K562 (cell line): ENCODE data around the gene SPEF1. TPM values are rescaled to one million over a fixed set of nuclear protein-coding genes. Genes with fewer than 3 reads are reported as not detected.

Source experiments
- ATAC-seq: fragments of 200-7000 bp; cut with Tn5 transposase; 3 replicates; pipeline ENCODE4 v1.9.1; 2020; ENCODE audit warnings: moderate library complexity
- BruUV-seq: library from RNA; stranded (reverse); fragments of 400-500 nt; replicated peaks from 2 replicates; lab custom pipeline; 2021; lab: Mats Ljungman, UMichigan
- CTCF ChIA-PET: fragments of 300-600 bp; formaldehyde crosslinking; extraction: SDS; loops from one replicate; lab custom pipeline; 2021; ENCODE audit warnings: low intra/inter-chr PET ratio; lab: Yijun Ruan, JAX
- POLR2A ChIA-PET: fragments of 300-600, 350-650 bp; sonication (Branson Sonifier 250); formaldehyde crosslinking; extraction: SDS; loops from one replicate; lab custom pipeline; 2021; ENCODE audit warnings: antibody characterized with exemption, inconsistent platforms; lab: Yijun Ruan, JAX
- DNase-seq, 4 experiments: peaks; one replicate each; pipeline versions ENCODE4 v3.0.0 to v3.0.0-alpha.2; 2011 to 2018; ENCODE audit warnings: low spot score in 3 of 4, mixed read lengths in 3 of 4; ENCODE audit errors: extremely low read depth in 1 of 4
- FAIRE-seq: peaks from 2 replicates; lab custom pipeline; 2011; peaks lifted over from hg19 to GRCh38; lab: Jason Lieb, UNC
- H2AFZ ChIP-seq: 2 replicates; pipeline ENCODE4 v1.6.0; 2011; ENCODE audit warnings: low read depth, low read length, control low read depth, inconsistent platforms
- H3K27ac ChIP-seq: fragments of 200-600 bp; 3 replicates; pipeline ENCODE4 v1.8.0; 2011; ENCODE audit warnings: low read depth, mild to moderate bottlenecking, control low read depth, inconsistent platforms, low read length, moderate library complexity, mixed read lengths; ENCODE audit errors: extremely low read depth
- H3K27me3 ChIP-seq, 2 experiments: fragments of 300-600 bp in 1 of 2; 2 replicates in 1 of 2; 3 replicates in 1 of 2; pipeline versions ENCODE4 v1.6.0 to v1.8.0; 2011; ENCODE audit warnings: inconsistent platforms in 2 of 2, low read length in 2 of 2, mild to moderate bottlenecking in 1 of 2, mixed read lengths in 1 of 2, moderate library complexity in 1 of 2; ENCODE audit not compliant: control insufficient read depth in 2 of 2, insufficient read depth in 2 of 2
- H3K36me3 ChIP-seq: fragments of 300-600 bp; 3 replicates; pipeline ENCODE4 v1.8.0; 2011; ENCODE audit warnings: mild to moderate bottlenecking, low read length, inconsistent platforms; ENCODE audit not compliant: control insufficient read depth, insufficient read depth
- H3K4me1 ChIP-seq, 2 experiments: fragments of 200-600 bp in 1 of 2; replicated peaks in 1 of 2; 2 replicates in 1 of 2; 3 replicates in 1 of 2; pipeline versions ENCODE4 v1.5.1 to v1.8.0; 2011; ENCODE audit warnings: inconsistent platforms in 2 of 2, low read length in 2 of 2, mild to moderate bottlenecking in 1 of 2, mixed read lengths in 1 of 2, moderate library complexity in 1 of 2; ENCODE audit not compliant: control insufficient read depth in 2 of 2, insufficient read depth in 2 of 2
- H3K4me2 ChIP-seq: 2 replicates; pipeline ENCODE4 v1.6.1; 2011; ENCODE audit warnings: low read length, control low read depth, inconsistent platforms, mixed read lengths; ENCODE audit not compliant: insufficient read depth
- H3K4me3 ChIP-seq: fragments of 200-600 bp; sonication (generic), shearing (Covaris generic); 2 replicates; pipeline ENCODE4 v1.5.1; 2016; ENCODE audit warnings: control low read depth, inconsistent platforms
- H3K79me2 ChIP-seq: fragments of 200-600 bp; 3 replicates; pipeline ENCODE4 v1.8.0; 2011; ENCODE audit warnings: low read length, inconsistent platforms; ENCODE audit not compliant: control insufficient read depth, insufficient read depth
- H3K9ac ChIP-seq, 2 experiments: 2 replicates each; pipeline versions ENCODE4 v1.6.0 to v1.6.1; 2011; ENCODE audit warnings: low read depth in 2 of 2, low read length in 2 of 2, control low read depth in 1 of 2, inconsistent platforms in 1 of 2, mild to moderate bottlenecking in 1 of 2, mixed read lengths in 1 of 2; ENCODE audit not compliant: insufficient read depth in 1 of 2
- H3K9me1 ChIP-seq: one replicate; pipeline ENCODE4 v1.6.0; 2011; ENCODE audit warnings: inconsistent platforms, mild to moderate bottlenecking, low read length, moderate library complexity; ENCODE audit not compliant: control insufficient read depth, insufficient read depth
- H3K9me3 ChIP-seq: replicated peaks from 2 replicates; pipeline ENCODE4 v1.5.1; 2011; ENCODE audit warnings: low read depth, low read length, inconsistent platforms; ENCODE audit not compliant: control insufficient read depth, insufficient read depth
- H4K20me1 ChIP-seq: replicated peaks from 2 replicates; pipeline ENCODE4 v1.6.1; 2011; ENCODE audit warnings: low read length, inconsistent platforms, mixed read lengths; ENCODE audit not compliant: control insufficient read depth, insufficient read depth
- BRCA1 ChIP-seq, 2 experiments: fragments of 450-650 bp in 1 of 2; sonication (generic) in 1 of 2; formaldehyde crosslinking in 1 of 2; IDR thresholded peaks; 2 replicates each; pipeline versions ENCODE4 v1.5.0 to v1.6.1; 2017 to 2020; ENCODE audit warnings: mild to moderate bottlenecking in 1 of 2, missing genetic modification reagents in 1 of 2
- CBX8 ChIP-seq: fragments of 200-600 bp; sonication (generic); IDR thresholded peaks from 2 replicates; pipeline ENCODE4 v1.6.1; 2012; ENCODE audit warnings: borderline replicate concordance, mixed run types, low read depth, mild to moderate bottlenecking, moderate library complexity, mixed read lengths, low read length, control low read depth, inconsistent platforms; ENCODE audit not compliant: poor library complexity, severe bottlenecking; ENCODE audit errors: extremely low read depth
- DEAF1 ChIP-seq: fragments of 450-650 bp; formaldehyde crosslinking; IDR thresholded peaks from 2 replicates; pipeline ENCODE4 v1.4.0; 2020; ENCODE audit warnings: mild to moderate bottlenecking, moderate library complexity
- ESRRB ChIP-seq: fragments of 250-450 bp; sonication (Bioruptor Pico); IDR thresholded peaks from 2 replicates; pipeline ENCODE4 v1.5.0; 2020; ENCODE audit warnings: mild to moderate bottlenecking, moderate library complexity, borderline replicate concordance
- GABPB1 ChIP-seq: sonication (generic); formaldehyde crosslinking; IDR thresholded peaks from 2 replicates; pipeline ENCODE4 v1.8.0; 2022; ENCODE audit warnings: mild to moderate bottlenecking, missing genetic modification reagents
- MXI1 ChIP-seq: IDR thresholded peaks from 2 replicates; pipeline ENCODE4 v1.6.1; 2011; ENCODE audit warnings: low read depth, mild to moderate bottlenecking, improper control_type of control experiment, low read length
- SREBF1 ChIP-seq: fragments of 150-350 bp; IDR thresholded peaks from 2 replicates; pipeline ENCODE4 v1.6.1; 2014; ENCODE audit warnings: antibody characterized with exemption, low read depth, low read length, borderline replicate concordance
- THAP7 ChIP-seq: fragments of 250-450 bp; sonication (Bioruptor Pico); IDR thresholded peaks from 2 replicates; pipeline ENCODE4 v1.5.0; 2021
- ZBTB11 ChIP-seq, 3 experiments: fragments of 200-800 bp in 1 of 3; fragments of 250-450 bp in 1 of 3; fragments of 450-650 bp in 1 of 3; sonication (Bioruptor Pico) in 1 of 3; sonication (Bioruptor generic) in 1 of 3; formaldehyde crosslinking in 1 of 3; IDR thresholded peaks; 2 replicates each; pipeline versions ENCODE4 v1.6.1 to v1.8.0; 2016 to 2022; ENCODE audit warnings: mild to moderate bottlenecking in 2 of 3, missing genetic modification characterization in 2 of 3, missing compliant biosample characterization in 1 of 3, moderate library complexity in 1 of 3
- ZBTB2 ChIP-seq: fragments of 450-650 bp; IDR thresholded peaks from 2 replicates; pipeline ENCODE4 v1.6.1; 2016; ENCODE audit warnings: antibody characterized with exemption
- ZFPM2 ChIP-seq: fragments of 250-450 bp; sonication (Bioruptor Pico); IDR thresholded peaks from 2 replicates; pipeline ENCODE4 v1.5.1; 2022; ENCODE audit warnings: mild to moderate bottlenecking
- ZNF444 ChIP-seq: fragments of 250-450 bp; sonication (Bioruptor Pico); IDR thresholded peaks from 2 replicates; pipeline ENCODE4 v1.4.0; 2020; ENCODE audit warnings: mild to moderate bottlenecking, moderate library complexity
- ZNF764 ChIP-seq: fragments of 250-450 bp; sonication (Bioruptor Pico); IDR thresholded peaks from 2 replicates; pipeline ENCODE4 v1.4.0; 2020; ENCODE audit warnings: low read depth, mild to moderate bottlenecking, moderate library complexity
- WGBS: fragments of 100-300 bp; shearing (Covaris generic); methylation state at CpG from one replicate; pipeline ENCODE4 v1.1.6; 2016; ENCODE audit warnings: low coverage, mixed read lengths; ENCODE audit not compliant: insufficient coverage; ENCODE audit errors: missing lambda C conversion rate; 5-methylcytosine and 5-hydroxymethylcytosine counted together
- in situ Hi-C: fragments of 300-500 bp; cut with MboI; formaldehyde crosslinking; loops from 4 replicates; pipeline ENCODE4 v1.15.0; 2018; ENCODE audit warnings: inconsistent platforms, mixed read lengths
- intact Hi-C: fragments of 100-400 bp; cut with micrococcal nuclease; formaldehyde crosslinking; loops from 2 replicates; pipeline ENCODE4 v1.14.2; 2022
- polyA plus RNA-seq, 8 experiments: library from polyadenylated mRNA; depleted of rRNA in 4 of 8; stranded (reverse) in 5 of 8; unstranded in 3 of 8; fragments of >200 nt; fragmentation: Nextera tagmentation in 2 of 8; fragmentation: Illumina TruSeq in 1 of 8; extraction: Ambion mirVana in 2 of 8; extraction: Trizol in 1 of 8; gene quantifications; 2 replicates each; pipeline versions ENCODE4 v1.2.1 to v1.2.3, GENCODE V29; 2011 to 2014; ENCODE audit warnings: inconsistent platforms in 1 of 8, missing spikeins in 1 of 8
- total RNA-seq, 7 experiments: library from RNA; depleted of rRNA in 6 of 7; stranded (reverse); fragments of >200 nt in 6 of 7; fragmentation: Illumina TruSeq in 2 of 7; extraction: Trizol in 2 of 7; gene quantifications; 2 replicates each; pipeline versions ENCODE4 v1.2.1 to v1.2.3, GENCODE V29; 2011 to 2021; ENCODE audit warnings: low replicate concordance in 1 of 7

SPEF1 gene
- total and polyA plus RNA-seq, 9 of the 15 experiments (the other 6 are each of a cell fraction or from before 2014, with no cell fraction given) = not detected

GRCh38 chr20:3755814-3756480, 25.3 kb downstream of the SPEF1 start:
- ChIA-PET POLR2A (no interaction called here), CTCF (no interaction called here)
- Histone ChIP-seq H3K9me3 (no peaks in the 10 kb centered on the region), H4K20me1 (no peaks in the 10 kb centered on the region), H2AFZ (no peak overlapping the region), H3K27ac (no peak overlapping the region), H3K79me2 (no peaks in the 10 kb centered on the region; the same call in 2 of the 3 replicates), H3K36me3 (peaks cover 55% of the 10 kb centered on the region; the same call in 2 of the 3 replicates), H3K9ac (no peak overlapping the region; a peak in 1 of 4 replicates), H3K4me1 (peaks cover 0 to 16% of the 10 kb centered on the region in 2 experiments; a peak in 2 of 5 replicates), H3K27me3 (no peaks in the 10 kb centered on the region), H3K4me2 (no peak overlapping the region), H3K4me3 (no peak overlapping the region), H3K9me1 (peaks cover 2% of the 10 kb centered on the region)
- DNase-seq (no peak), ATAC-seq (no peak), FAIRE-seq (no peak)
- no TSS peak for BruUV-seq
- WGBS = 90% methylated on average over 4 of the region's 5 CpGs
- intact Hi-C loops (no loop called here), in situ Hi-C loops (no loop called here)
- no peak for TF ChIP-seq ZBTB2
- no peak for TF ChIP-seq SREBF1
- no peak for TF ChIP-seq ZNF444
- no peak for TF ChIP-seq CBX8
- TF ChIP-seq ZNF764 (CRISPR knock-in tag) = no peak
- TF ChIP-seq THAP7 = no peak
- TF ChIP-seq GABPB1 (CRISPR knock-in tag) = no peak
- TF ChIP-seq BRCA1 (IDR thresholded peaks at IDR 0.05) = no peak
- no peak for TF ChIP-seq BRCA1 (CRISPR knock-in tag; IDR thresholded peaks at IDR 0.05)
- no peak for TF ChIP-seq DEAF1 (CRISPR knock-in tag)
- TF ChIP-seq ZBTB11 (CRISPR knock-in tag; IDR thresholded peaks at IDR 0.05) = no peak
- no peak for TF ChIP-seq ESRRB (CRISPR knock-in tag)
- TF ChIP-seq MXI1 = no peak
- no peak for TF ChIP-seq ZFPM2
